HepG2 (cell line): ENCODE data around the gene TRPM5. TPM values are rescaled to one million over a fixed set of nuclear protein-coding genes. Genes with fewer than 3 reads are reported as not detected.

Experiments
- AGO2 ChIP-seq: fragments of 200-400 bp; formaldehyde crosslinking; optimal IDR thresholded peaks from 2 replicates; pipeline ENCODE3; 2017; ENCODE audit warnings: mild to moderate bottlenecking, low read depth, low read length, moderate library complexity
- ARHGAP35 ChIP-seq: sonication (generic); formaldehyde crosslinking; IDR thresholded peaks from 2 replicates; pipeline ENCODE4 v1.9.0; 2022; ENCODE audit warnings: mild to moderate bottlenecking, inconsistent platforms, moderate library complexity, missing genetic modification reagents, borderline replicate concordance
- EED ChIP-seq: sonication (generic); formaldehyde crosslinking; IDR thresholded peaks from 2 replicates; pipeline ENCODE4 v1.5.0; 2020; ENCODE audit warnings: mild to moderate bottlenecking, missing genetic modification reagents
- FLYWCH1 ChIP-seq: sonication (generic); formaldehyde crosslinking; IDR thresholded peaks from 2 replicates; pipeline ENCODE4 v1.8.1; 2023; ENCODE audit warnings: mild to moderate bottlenecking, missing genetic modification reagents
- HHEX ChIP-seq: IDR thresholded peaks from 2 replicates; pipeline ENCODE4 v1.6.1; 2016; ENCODE audit warnings: control low read depth
- KLF13 ChIP-seq: sonication (generic); formaldehyde crosslinking; IDR thresholded peaks from 2 replicates; pipeline ENCODE4 v1.4.0; 2020; ENCODE audit warnings: mild to moderate bottlenecking, missing genetic modification reagents
- MBD4 ChIP-seq: IDR thresholded peaks from 2 replicates; pipeline ENCODE4 v1.6.1; 2012; ENCODE audit warnings: low read length, inconsistent platforms, borderline replicate concordance
- MBNL3 ChIP-seq: fragments of 250-450 bp; sonication (Bioruptor Pico); conservative IDR thresholded peaks from 2 replicates; pipeline ENCODE4 v1.8.0; 2022; ENCODE audit warnings: mild to moderate bottlenecking, inconsistent platforms
- MTF2 ChIP-seq: sonication (generic); formaldehyde crosslinking; IDR thresholded peaks from 2 replicates; pipeline ENCODE4 v1.5.0; 2020; ENCODE audit warnings: missing genetic modification reagents, borderline replicate concordance
- MXD3 ChIP-seq: IDR thresholded peaks from 2 replicates; pipeline ENCODE4 v1.6.1; 2016; ENCODE audit warnings: mild to moderate bottlenecking, missing biosample characterization, missing genetic modification reagents
- NFE2L2 ChIP-seq: fragments of 150-350 bp; IDR thresholded peaks from 2 replicates; pipeline ENCODE4 v1.6.1; 2014; ENCODE audit warnings: low read length
- NR1H2 ChIP-seq: sonication (generic); formaldehyde crosslinking; IDR thresholded peaks from 2 replicates; pipeline ENCODE4 v1.8.1; 2022; ENCODE audit warnings: low read depth, missing genetic modification reagents, borderline replicate concordance
- NR3C1 ChIP-seq: sonication (generic); formaldehyde crosslinking; IDR thresholded peaks from 2 replicates; pipeline ENCODE4 v1.4.0; 2020; ENCODE audit warnings: missing genetic modification reagents
- PAWR ChIP-seq: sonication (generic); formaldehyde crosslinking; IDR thresholded peaks from 2 replicates; pipeline ENCODE4 v1.4.0; 2020; ENCODE audit warnings: missing genetic modification reagents, mild to moderate bottlenecking, borderline replicate concordance
- PCBP2 ChIP-seq: fragments of 200-400 bp; formaldehyde crosslinking; optimal IDR thresholded peaks from 2 replicates; pipeline ENCODE3; 2018; ENCODE audit warnings: low read length, low read depth; ENCODE audit not compliant: poor library complexity, severe bottlenecking
- SOX5 ChIP-seq: IDR thresholded peaks from 2 replicates; pipeline ENCODE4 v1.6.1; 2016; ENCODE audit warnings: borderline replicate concordance
- SUZ12 ChIP-seq: fragments of 150-350 bp; IDR thresholded peaks from 2 replicates; pipeline ENCODE4 v1.6.1; 2014; ENCODE audit warnings: low read depth, low read length
- TBP ChIP-seq: sonication (generic); formaldehyde crosslinking; IDR thresholded peaks from 2 replicates; pipeline ENCODE4 v1.5.0; 2020; ENCODE audit warnings: missing genetic modification reagents
- THYN1 ChIP-seq: sonication (generic); formaldehyde crosslinking; IDR thresholded peaks from 2 replicates; pipeline ENCODE4 v1.8.1; 2023; ENCODE audit warnings: low read depth, mild to moderate bottlenecking, moderate library complexity, missing genetic modification reagents, borderline replicate concordance
- ZBTB37 ChIP-seq: sonication (generic); formaldehyde crosslinking; IDR thresholded peaks from 2 replicates; pipeline ENCODE4 v1.4.0; 2020; ENCODE audit warnings: mild to moderate bottlenecking, missing genetic modification reagents
- ZNF124 ChIP-seq: sonication (generic); formaldehyde crosslinking; IDR thresholded peaks from 2 replicates; pipeline ENCODE4 v1.4.0; 2020; ENCODE audit warnings: missing genetic modification reagents
- ZNF207 ChIP-seq: fragments of 450-650 bp; IDR thresholded peaks from 2 replicates; pipeline ENCODE4 v1.6.1; 2016; ENCODE audit warnings: antibody characterized with exemption, borderline replicate concordance
- ZNF232 ChIP-seq: sonication (generic); formaldehyde crosslinking; IDR thresholded peaks from 2 replicates; pipeline ENCODE4 v1.4.0; 2020; ENCODE audit warnings: missing genetic modification reagents, borderline replicate concordance
- ZNF30 ChIP-seq: sonication (generic); formaldehyde crosslinking; IDR thresholded peaks from 2 replicates; pipeline ENCODE4 v1.5.0; 2020; ENCODE audit warnings: mild to moderate bottlenecking, missing genetic modification reagents
- ZNF547 ChIP-seq: sonication (generic); formaldehyde crosslinking; IDR thresholded peaks from 2 replicates; pipeline ENCODE4 v1.5.1; 2020; ENCODE audit warnings: mild to moderate bottlenecking, missing genetic modification reagents
- polyA plus RNA-seq, 8 experiments: library from polyadenylated mRNA; depleted of rRNA in 3 of 8; stranded (reverse) in 7 of 8; unstranded in 1 of 8; fragments of >200 nt; fragmentation: Illumina TruSeq in 4 of 8; extraction: Trizol in 4 of 8; gene quantifications; 2 replicates each; pipeline versions ENCODE4 v1.2.1 to v1.2.3, GENCODE V29; 2011 to 2016; ENCODE audit warnings: low read depth in 4 of 8, missing spikeins in 1 of 8, mixed read lengths in 1 of 8; ENCODE audit not compliant: insufficient read depth in 1 of 8
- total RNA-seq, 5 experiments: library from RNA; depleted of rRNA; stranded (reverse); fragments of >200 nt; fragmentation: Illumina TruSeq; extraction: Trizol; gene quantifications; 2 replicates each; pipeline ENCODE4 v1.2.3, GENCODE V29; 2016; ENCODE audit warnings: low read depth in 1 of 5

TRPM5 gene
- total and polyA plus RNA-seq, 2 of the 13 experiments (the other 11 are each of a cell fraction or from before 2014, with no cell fraction given), result 0.12 TPM; not detected in 1

GRCh38 chr11:2400762-2401435, 43.4 kb downstream of the TRPM5 start (continued):
- no peak for TF ChIP-seq NR3C1 (CRISPR knock-in tag)
- no peak for TF ChIP-seq NFE2L2
- peak; percentile 79; the same call in 1 of the 2 replicates for TF ChIP-seq ZNF232 (CRISPR knock-in tag)
- TF ChIP-seq SUZ12, result no peak
- no peak for TF ChIP-seq HHEX (CRISPR knock-in tag)
- TF ChIP-seq NR1H2 (CRISPR knock-in tag), result no peak
- no peak for TF ChIP-seq ZNF30 (CRISPR knock-in tag)
- peak; percentile 17 for TF ChIP-seq AGO2
- TF ChIP-seq MTF2 (CRISPR knock-in tag), result no peak
- TF ChIP-seq TBP (CRISPR knock-in tag), result no peak
- no peak for TF ChIP-seq MXD3 (CRISPR knock-in tag)
- TF ChIP-seq KLF13 (CRISPR knock-in tag), result no peak
- TF ChIP-seq ZNF124, result no peak
- TF ChIP-seq ZNF207, result no peak
- TF ChIP-seq MBD4, result no peak
- TF ChIP-seq THYN1 (CRISPR knock-in tag), result no peak
- 0 out of 2 replicates have a peak, but pooled peaks have one; percentile 17 for TF ChIP-seq ZBTB37
- TF ChIP-seq FLYWCH1 (CRISPR knock-in tag), result no peak
- no peak for TF ChIP-seq MBNL3 (CRISPR knock-in tag)
- no peak for TF ChIP-seq PAWR (CRISPR knock-in tag)
- no peak for TF ChIP-seq SOX5 (CRISPR knock-in tag)
- no peak; the same call in 1 of the 2 replicates for TF ChIP-seq EED (CRISPR knock-in tag)
- TF ChIP-seq ARHGAP35 (CRISPR knock-in tag), result no peak
- TF ChIP-seq PCBP2, result no peak
- TF ChIP-seq ZNF547, result no peak
